Measurements from ENCODE around the gene HNRNPA2B1. TPM values are rescaled to one million over a fixed set of nuclear protein-coding genes. Genes with fewer than 3 reads are reported as not detected.
"Not testable (repeated sequence)": the region's sequence is repeated elsewhere in the genome, so short reads cannot be mapped to it uniquely, and the experiment has no call there.

Gene HNRNPA2B1
- total RNA-seq, 2 experiments from 2014 or later: 649 to 781 TPM

DNA sequence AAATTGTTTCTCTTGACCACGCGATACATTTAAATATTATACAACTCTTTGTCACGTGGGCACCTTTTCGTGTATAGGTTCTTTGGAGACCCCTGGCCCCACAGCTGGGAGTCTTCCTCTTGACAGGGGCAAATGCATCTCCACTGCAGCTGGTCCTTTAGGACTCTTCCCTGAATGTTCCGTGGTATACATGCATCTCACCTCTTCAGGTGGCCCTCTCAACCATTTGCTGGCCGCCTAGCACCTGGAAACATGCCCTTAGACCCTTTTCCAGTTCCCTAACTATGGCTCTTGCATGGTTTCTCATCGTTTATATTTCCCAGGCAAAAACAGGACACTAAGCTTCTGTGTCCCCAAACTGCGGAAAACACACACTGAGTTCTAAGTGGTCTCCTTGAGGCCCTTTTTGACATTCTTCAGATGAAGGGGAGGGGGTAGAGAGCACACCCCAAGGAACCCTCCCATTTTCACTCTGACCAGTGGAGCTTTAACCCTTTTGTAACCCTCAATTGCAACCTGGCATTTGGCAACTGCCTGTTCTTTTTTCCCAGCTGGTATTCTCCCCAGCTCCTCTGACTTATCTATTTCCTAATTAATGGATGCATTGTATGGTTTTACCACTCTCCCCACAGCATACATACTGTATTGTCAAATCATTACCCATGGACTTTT is 20.6 kb downstream of the HNRNPA2B1 start:
- H3K27me3 Mint-ChIP-seq: no peaks in the 10 kb centered on the region
- no peaks in the 10 kb centered on the region for H3K9me3 Mint-ChIP-seq
- CTCF ChIA-PET: interaction anchor here (1.1 to 2.3 kb wide), 5 partner anchors 8 to 287 kb away, joined by 3 to 11 read pairs (median 4); no protein-coding TSS in a partner anchor
- POLR2A ChIA-PET: no interaction called here
- no peak overlapping the region for H3K27ac Mint-ChIP-seq
- peaks cover 3% of the 10 kb centered on the region for H3K4me1 Mint-ChIP-seq
- H3K4me3 Mint-ChIP-seq: no peak overlapping the region
- no peak for DNase-seq
- H3K36me3 Mint-ChIP-seq (ENCODE audit: low read depth): peaks cover 21% of the 10 kb centered on the region

DNA sequence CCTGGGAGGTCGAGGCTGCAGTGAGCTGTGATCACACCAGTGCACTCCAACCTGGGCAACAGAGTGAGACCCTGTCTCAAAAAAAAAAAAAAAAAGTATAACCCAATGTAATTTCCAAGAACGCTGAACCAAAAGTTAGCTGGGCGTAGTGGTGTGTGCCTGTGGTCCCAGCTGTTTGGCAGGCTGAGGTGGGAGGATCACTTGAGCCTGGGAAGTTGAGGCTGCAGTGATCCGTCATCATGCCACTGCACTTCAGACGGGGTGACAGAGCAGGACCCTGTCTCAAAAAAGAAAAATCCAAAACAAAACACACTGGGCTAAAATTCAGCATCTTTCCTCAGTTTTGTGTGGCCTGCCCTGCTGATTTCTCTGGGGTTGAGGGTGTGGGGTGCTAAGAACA is 21.1 kb downstream of the HNRNPA2B1 start:
- no peaks in the 10 kb centered on the region for H3K9me3 Mint-ChIP-seq
- H3K4me1 Mint-ChIP-seq: peaks cover 2% of the 10 kb centered on the region
- peaks cover 15% of the 10 kb centered on the region for H3K36me3 Mint-ChIP-seq (ENCODE audit: low read depth)
- no peak overlapping the region for H3K27ac Mint-ChIP-seq
- H3K4me3 Mint-ChIP-seq: no peak overlapping the region
- no peaks in the 10 kb centered on the region for H3K27me3 Mint-ChIP-seq
- ChIA-PET CTCF (interaction anchor here (1.3 to 2.3 kb wide), 3 partner anchors 9 to 14 kb away, joined by 3 to 11 read pairs (median 4); no protein-coding TSS in a partner anchor), POLR2A (no interaction called here)
- DNase-seq: no peak

DNA sequence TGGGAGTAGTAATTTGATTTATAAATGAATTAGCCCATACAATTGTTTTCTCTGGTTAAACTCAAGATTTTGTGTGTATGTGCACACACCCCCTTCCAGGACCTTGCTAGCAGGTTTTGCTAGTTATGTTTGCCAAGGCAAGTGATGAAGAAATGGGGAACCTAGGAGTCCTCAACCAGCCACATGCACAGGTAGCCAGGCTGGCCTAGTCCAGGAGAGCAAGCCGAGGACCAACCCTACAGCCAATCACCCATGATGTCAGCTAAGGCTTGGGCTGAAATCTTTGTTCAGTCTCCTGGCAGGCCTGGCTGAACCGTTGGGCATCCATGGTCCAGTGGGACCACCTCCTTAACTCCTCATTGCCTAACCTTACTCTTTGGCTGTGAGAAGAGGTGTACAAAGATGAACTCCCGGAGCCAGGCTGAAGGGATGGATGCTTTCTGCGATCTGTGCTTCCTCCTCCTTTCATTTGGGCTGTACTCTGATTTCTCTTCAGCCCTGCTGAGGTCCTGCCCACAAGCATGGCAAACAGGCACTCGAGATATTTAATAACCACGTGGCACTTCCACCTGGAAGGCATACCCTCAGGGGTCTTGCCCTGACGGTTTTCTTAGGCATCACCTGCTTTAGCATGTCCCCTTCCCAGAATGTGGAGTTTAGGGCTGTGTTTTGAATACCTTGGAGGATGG is 22.1 kb downstream of the HNRNPA2B1 start:
- peaks cover 8% of the 10 kb centered on the region for H3K36me3 Mint-ChIP-seq (ENCODE audit: low read depth)
- no peak for DNase-seq
- H3K4me1 Mint-ChIP-seq: peaks cover 10% of the 10 kb centered on the region
- ChIA-PET CTCF (interaction anchor here (2.3 kb wide), 1 partner anchor 10 kb away, joined by 11 read pairs; no protein-coding TSS in a partner anchor), POLR2A (no interaction called here)
- peak overlapping the region; percentile 42 for H3K27ac Mint-ChIP-seq
- no peak overlapping the region for H3K4me3 Mint-ChIP-seq
- no peaks in the 10 kb centered on the region for H3K27me3 Mint-ChIP-seq
- H3K9me3 Mint-ChIP-seq: no peaks in the 10 kb centered on the region

DNA sequence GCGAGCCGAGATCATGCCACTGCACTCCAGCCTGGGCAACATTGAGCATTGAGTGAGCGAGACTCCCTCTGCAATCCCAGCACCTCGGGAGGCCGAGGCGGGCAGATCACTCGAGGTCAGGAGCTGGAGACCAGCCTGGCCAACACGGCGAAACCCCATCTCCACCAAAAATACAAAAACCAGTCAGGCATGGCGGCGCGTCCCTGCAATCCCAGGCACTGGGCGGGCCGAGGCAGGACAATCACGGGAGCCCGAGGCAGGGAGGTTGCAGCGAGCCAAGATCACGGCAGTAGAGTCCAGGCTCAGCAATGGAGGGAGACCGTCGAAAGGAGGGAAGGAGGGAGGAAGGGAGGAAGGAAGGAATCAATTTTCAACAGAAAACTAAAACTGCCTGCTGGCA is 23.3 kb downstream of the HNRNPA2B1 start:
- DNase-seq, POLR2A ChIA-PET, H3K4me3 Mint-ChIP-seq, H3K27me3 Mint-ChIP-seq, H3K9me3 Mint-ChIP-seq, CTCF ChIA-PET, H3K27ac Mint-ChIP-seq: not testable (repeated sequence)
- H3K4me1 Mint-ChIP-seq: peaks cover 10% of the 10 kb centered on the region
- H3K36me3 Mint-ChIP-seq (ENCODE audit: low read depth): peaks cover 12% of the 10 kb centered on the region

DNA sequence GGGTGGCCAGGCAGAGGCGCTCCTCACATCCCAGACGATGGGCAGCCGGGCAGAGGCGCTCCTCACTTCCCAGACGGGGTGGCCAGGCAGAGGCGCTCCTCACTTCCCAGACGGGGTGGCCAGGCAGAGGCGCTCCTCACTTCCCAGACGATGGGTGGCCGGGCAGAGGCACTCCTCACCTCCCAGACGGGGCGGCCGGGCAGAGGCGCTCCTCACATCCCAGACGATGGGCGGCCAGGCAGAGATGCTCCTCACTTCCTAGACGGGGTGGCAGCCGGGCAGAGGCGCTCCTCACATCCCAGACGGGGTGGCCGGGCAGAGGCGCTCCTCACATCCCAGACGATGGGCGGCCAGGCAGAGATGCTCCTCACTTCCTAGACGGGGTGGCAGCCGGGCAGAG is 23.9 kb downstream of the HNRNPA2B1 start:
- H3K4me3 Mint-ChIP-seq, H3K9me3 Mint-ChIP-seq, POLR2A ChIA-PET, CTCF ChIA-PET, DNase-seq, H3K27me3 Mint-ChIP-seq, H3K27ac Mint-ChIP-seq: not testable (repeated sequence)
- Mint-ChIP-seq H3K4me1 (peaks cover 10% of the 10 kb centered on the region), H3K36me3 (ENCODE audit: low read depth) (peaks cover 13% of the 10 kb centered on the region)

DNA sequence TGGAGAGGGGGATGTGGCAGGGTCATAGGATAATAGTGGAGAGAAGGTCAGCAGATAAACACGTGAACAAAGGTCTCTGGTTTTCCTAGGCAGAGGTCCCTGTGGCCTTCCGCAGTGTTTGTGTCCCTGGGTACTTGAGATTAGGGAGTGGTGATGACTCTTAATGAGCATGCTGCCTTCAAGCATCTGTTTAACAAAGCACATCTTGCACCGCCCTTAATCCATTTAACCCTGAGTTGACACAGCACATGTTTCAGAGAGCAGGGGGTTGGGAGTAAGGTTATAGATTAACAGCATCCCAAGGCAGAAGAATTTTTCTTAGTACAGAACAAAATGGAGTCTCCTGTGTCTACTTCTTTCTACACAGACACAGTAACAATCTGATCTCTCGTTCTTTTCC is 24.6 kb downstream of the HNRNPA2B1 start:
- H3K4me3 Mint-ChIP-seq, H3K9me3 Mint-ChIP-seq, POLR2A ChIA-PET, H3K27ac Mint-ChIP-seq, H3K27me3 Mint-ChIP-seq, DNase-seq: not testable (repeated sequence)
- Mint-ChIP-seq H3K36me3 (ENCODE audit: low read depth) (peaks cover 15% of the 10 kb centered on the region), H3K4me1 (peaks cover 10% of the 10 kb centered on the region)
- CTCF ChIA-PET: interaction anchor here (0.8 kb wide), 1 partner anchor 19 kb away, joined by 5 read pairs; no protein-coding TSS in a partner anchor

DNA sequence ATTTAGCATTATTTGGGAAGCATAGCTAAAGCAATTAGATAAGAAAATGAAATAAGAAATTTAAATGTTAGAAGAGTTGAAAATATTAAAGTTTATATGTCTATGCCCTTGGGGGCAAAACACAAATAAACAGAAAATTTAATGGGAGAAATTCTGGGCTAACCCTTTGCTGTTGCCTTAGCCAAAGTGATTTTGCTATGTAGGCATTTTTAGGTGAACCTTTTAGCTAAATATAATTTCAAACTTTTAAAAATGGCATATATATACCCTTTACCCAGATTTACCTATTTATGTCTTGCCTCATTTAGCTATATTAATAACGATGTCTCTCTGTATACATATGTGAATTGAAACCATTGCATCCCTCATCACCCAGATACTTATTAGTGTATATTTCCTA is 28.5 kb downstream of the HNRNPA2B1 start:
- no peaks in the 10 kb centered on the region for H3K27me3 Mint-ChIP-seq
- H3K4me1 Mint-ChIP-seq: peaks cover 30% of the 10 kb centered on the region
- peaks cover 27% of the 10 kb centered on the region for H3K36me3 Mint-ChIP-seq (ENCODE audit: low read depth)

DNA sequence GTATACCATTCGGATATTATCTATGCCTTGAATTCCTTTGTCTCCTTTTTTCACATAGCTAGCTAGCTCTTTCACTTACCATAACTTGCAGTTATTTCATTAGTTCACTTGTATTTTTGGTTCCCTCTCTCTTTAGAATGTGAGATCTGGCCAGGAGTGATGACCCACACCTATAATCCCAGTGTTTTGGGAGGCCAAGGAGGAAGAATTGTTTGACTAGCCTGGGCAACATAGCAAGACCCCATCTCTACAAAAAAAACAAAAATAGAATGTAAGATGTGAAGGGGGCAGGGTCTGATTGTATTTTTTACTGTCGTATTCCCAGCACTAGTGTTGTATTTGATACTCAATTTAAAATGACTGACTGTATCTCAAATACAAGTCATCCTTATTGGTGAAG is 28.9 kb downstream of the HNRNPA2B1 start:
- ChIA-PET CTCF (interaction anchor here (0.7 to 1.4 kb wide), 3 partner anchors 10 to 60 kb away, joined by 3 to 4 read pairs (median 4); no protein-coding TSS in a partner anchor), POLR2A (no interaction called here)
- Mint-ChIP-seq H3K36me3 (ENCODE audit: low read depth) (peaks cover 27% of the 10 kb centered on the region), H3K9me3 (no peaks in the 10 kb centered on the region), H3K27ac (no peak overlapping the region), H3K4me1 (peaks cover 35% of the 10 kb centered on the region), H3K4me3 (no peak overlapping the region), H3K27me3 (no peaks in the 10 kb centered on the region)
- no peak for DNase-seq

More for the DNA sequence above, 28.5 kb downstream of the HNRNPA2B1 start:
- no peak overlapping the region for H3K4me3 Mint-ChIP-seq
- CTCF ChIA-PET: interaction anchor here (0.7 to 1.4 kb wide), 3 partner anchors 10 to 60 kb away, joined by 3 to 4 read pairs (median 4); no protein-coding TSS in a partner anchor
- no peaks in the 10 kb centered on the region for H3K9me3 Mint-ChIP-seq
- no peak overlapping the region for H3K27ac Mint-ChIP-seq
- no peak for DNase-seq
- POLR2A ChIA-PET: no interaction called here

DNA sequence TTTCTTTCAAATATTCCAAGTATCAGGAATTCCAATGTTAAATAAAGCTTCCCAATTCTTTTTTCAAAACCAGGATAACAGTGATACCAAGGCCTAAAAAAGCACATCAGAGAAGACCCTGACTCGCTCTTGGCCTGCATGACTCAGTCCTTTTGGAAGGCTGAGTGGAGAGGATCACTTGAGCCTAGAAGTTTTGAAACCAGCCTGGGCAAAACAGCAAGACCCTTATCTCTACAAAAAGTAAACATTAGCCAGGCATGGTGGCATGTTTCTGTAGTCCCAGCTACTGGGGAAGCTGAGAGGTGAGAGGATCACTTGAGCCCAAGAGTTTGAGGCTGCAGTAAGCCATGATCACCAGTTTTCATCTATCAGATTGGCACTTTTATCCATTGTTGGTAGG is 29.9 kb downstream of the HNRNPA2B1 start:
- no peak for DNase-seq
- no peaks in the 10 kb centered on the region for H3K27me3 Mint-ChIP-seq
- POLR2A ChIA-PET: no interaction called here
- H3K4me3 Mint-ChIP-seq: no peak overlapping the region
- H3K4me1 Mint-ChIP-seq: peaks cover 43% of the 10 kb centered on the region
- no peaks in the 10 kb centered on the region for H3K9me3 Mint-ChIP-seq
- no peak overlapping the region for H3K27ac Mint-ChIP-seq
- peaks cover 27% of the 10 kb centered on the region for H3K36me3 Mint-ChIP-seq (ENCODE audit: low read depth)
- CTCF ChIA-PET: interaction anchor here (1.4 kb wide), 1 partner anchor 13 kb away, joined by 6 read pairs; no protein-coding TSS in a partner anchor

DNA sequence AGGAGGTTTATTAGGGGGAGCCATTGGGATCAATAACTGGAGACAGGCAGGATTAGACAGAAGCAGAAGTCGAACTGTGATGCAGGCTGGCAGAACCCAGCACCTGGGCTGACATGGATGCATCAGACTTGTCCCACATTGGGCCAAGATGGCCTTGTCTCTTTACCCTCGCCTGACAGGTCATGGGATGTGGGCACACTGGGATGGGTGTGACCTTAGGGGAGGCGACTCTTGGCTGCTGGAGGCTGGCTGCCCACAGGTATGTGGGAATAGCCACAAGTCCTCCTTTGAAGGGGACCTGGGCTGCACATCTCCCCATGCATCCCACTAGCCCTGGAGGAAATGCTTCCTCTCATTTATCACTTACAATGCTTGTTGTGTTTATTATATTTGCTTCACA is 31.3 kb downstream of the HNRNPA2B1 start:
- Mint-ChIP-seq H3K9me3 (no peaks in the 10 kb centered on the region), H3K27ac (no peak overlapping the region), H3K36me3 (ENCODE audit: low read depth) (peaks cover 30% of the 10 kb centered on the region), H3K27me3 (no peaks in the 10 kb centered on the region), H3K4me1 (peaks cover 47% of the 10 kb centered on the region), H3K4me3 (no peak overlapping the region)
- POLR2A ChIA-PET: no interaction called here
- CTCF ChIA-PET: no interaction called here
- DNase-seq: no peak

DNA sequence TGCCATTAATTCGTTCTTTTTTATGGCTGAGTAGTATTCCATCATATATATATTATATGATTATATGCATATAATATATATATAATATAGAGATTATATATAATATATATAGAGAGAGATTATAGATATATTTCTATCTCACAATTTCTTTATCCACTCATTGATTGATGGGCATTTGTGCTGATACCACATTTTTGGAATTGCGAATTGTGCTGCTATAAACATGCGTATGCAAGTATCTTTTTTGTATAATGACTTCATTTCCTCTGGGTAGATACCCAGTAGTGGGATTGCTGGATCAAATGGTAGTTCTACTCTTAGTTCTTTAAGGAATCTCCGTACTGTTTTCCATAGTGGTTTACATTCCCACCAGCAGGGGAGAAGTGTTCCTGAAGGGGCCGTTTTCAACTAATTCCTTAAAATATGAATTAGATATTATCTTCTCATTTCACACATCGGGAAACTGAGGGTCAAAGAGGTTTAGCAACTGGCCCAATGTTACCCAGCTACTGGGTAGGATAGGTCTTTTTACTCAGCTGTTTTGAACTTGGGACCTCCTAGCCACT is 32.0 kb downstream of the HNRNPA2B1 start:
- Mint-ChIP-seq H3K4me1 (peaks cover 44% of the 10 kb centered on the region), H3K9me3 (peaks cover 3% of the 10 kb centered on the region), H3K27me3 (no peaks in the 10 kb centered on the region), H3K27ac (no peak overlapping the region), H3K4me3 (no peak overlapping the region), H3K36me3 (ENCODE audit: low read depth) (peaks cover 34% of the 10 kb centered on the region)
- DNase-seq: no peak
- ChIA-PET CTCF (no interaction called here), POLR2A (no interaction called here)

DNA sequence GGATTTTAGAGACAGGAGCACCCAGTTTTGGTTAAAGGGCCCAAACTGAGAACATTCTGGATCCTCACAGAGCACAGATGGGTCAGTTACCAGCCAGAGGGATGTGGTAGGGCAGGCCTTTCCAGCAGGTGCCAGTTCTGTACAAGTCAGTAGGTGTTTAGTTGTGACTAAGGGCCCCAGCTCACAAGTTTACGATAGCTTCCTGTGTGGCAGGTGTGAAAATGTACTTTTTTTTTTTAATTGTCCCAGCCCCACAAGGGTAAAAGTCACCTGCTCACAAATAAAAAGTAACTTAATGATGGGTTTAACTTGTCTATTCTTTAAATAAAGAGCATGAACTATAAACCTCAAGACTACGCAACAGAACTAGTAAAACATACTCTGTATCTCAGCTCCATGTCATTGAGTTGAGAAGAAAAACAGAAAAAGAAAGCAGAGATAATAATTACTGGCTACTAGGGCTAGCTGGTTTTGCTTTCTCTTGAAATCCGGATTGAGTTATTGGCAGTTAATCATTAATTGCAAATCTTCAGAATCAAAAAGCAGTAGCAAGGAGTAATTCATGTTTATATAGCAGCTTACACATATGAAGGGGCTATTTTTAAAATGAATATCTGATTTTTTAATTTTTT is 33.1 kb downstream of the HNRNPA2B1 start:
- Mint-ChIP-seq H3K9me3 (peaks cover 3% of the 10 kb centered on the region), H3K36me3 (ENCODE audit: low read depth) (peaks cover 35% of the 10 kb centered on the region), H3K27ac (peak overlapping the region; percentile 63), H3K4me1 (peaks cover 45% of the 10 kb centered on the region), H3K27me3 (no peaks in the 10 kb centered on the region), H3K4me3 (no peak overlapping the region)
- ChIA-PET CTCF (interaction anchor here (1.2 to 2.4 kb wide), 3 partner anchors 12 to 15 kb away, joined by 3 to 16 read pairs (median 5); partner anchors contain the start of gene NFE2L3), POLR2A (interaction anchor here (0.6 to 0.8 kb wide), 4 partner anchors 20 to 99 kb away, joined by 3 to 8 read pairs (median 3); no protein-coding TSS in a partner anchor)
- no peak for DNase-seq

Data from activated CD4-positive, alpha-beta T cell treated with anti-CD3 and anti-CD28 coated beads, Interleukin-2, amount 10 ng/mL, durations not matched to agents 7 days and 5 days (primary cell).